ENCODE results near the gene TMEM232.
"Not testable (repeated sequence)": the region's sequence is repeated elsewhere in the genome, so short reads cannot be mapped to it uniquely, and the experiment has no call there.

TMEM232 gene

DNA sequence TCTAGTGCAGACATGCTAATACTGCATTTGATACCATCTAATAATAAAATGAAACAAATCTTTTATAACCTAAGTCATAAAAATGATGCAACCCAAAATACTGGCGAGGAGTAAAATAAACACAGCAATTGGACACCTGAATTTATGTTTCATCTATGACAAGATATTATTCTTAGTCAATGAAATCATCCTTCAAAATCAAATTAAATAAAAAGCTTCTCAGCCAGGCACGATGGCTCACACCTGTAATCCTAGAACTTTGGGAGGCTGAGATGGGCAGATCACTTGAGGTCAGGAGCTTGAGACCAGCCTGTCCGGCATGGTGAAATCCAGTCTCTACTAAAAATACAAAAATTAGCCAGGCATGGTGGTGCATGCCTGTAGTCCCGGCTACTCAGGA, 179.0 kb downstream of the TMEM232 start:
- no peak for DNase-seq (ENCODE audit: insufficient read length, low spot score)
- FAIRE-seq = no peak
- no peak for TF ChIP-seq POLR2A (IDR thresholded peaks at IDR 0.05; ENCODE audit: low read depth, low read length)

DNA sequence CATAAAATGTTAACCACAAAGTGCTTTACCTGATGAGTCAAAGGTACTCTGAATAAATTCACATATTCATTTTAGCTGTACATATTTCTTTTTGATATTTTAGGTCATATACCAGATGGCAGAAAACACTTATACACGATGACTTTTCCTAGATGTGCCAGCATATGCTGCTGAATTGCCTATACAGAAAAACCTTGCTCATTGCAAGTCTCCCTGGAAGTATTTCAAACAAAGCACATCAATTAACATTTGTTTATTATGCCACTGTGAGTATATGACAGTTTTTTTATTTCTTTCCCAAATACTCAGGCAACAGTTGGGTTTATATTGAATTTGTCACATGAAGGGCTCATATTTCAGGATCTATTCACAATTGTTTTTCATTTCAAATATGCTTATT, 180.8 kb downstream of the TMEM232 start:
- no peak for DNase-seq (ENCODE audit: insufficient read length, low spot score)
- FAIRE-seq = no peak
- no peak for TF ChIP-seq POLR2A (IDR thresholded peaks at IDR 0.05; ENCODE audit: low read depth, low read length)

DNA sequence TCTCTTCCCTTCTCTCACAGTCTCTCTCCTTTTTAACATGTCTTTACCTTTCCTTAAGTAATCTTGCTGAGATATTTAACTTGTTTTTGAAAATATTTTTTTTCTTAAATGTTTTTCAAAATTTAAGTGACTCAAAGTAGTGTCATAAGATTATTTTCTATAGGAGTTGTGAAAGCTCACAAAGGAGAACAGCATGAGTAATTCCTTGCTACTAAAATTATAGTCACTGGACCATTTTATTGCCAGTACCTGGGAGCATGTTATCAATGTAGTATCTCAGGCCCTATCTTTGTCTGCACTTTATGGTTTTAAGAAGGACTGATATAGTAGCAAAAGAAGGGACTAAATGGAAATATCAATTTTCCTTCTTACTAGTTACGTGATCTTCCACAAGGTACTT, 181.9 kb downstream of the TMEM232 start:
- DNase-seq (ENCODE audit: insufficient read length, low spot score) (no peak), FAIRE-seq (no peak)
- TF ChIP-seq POLR2A (IDR thresholded peaks at IDR 0.05; ENCODE audit: low read depth, low read length) = no peak

DNA sequence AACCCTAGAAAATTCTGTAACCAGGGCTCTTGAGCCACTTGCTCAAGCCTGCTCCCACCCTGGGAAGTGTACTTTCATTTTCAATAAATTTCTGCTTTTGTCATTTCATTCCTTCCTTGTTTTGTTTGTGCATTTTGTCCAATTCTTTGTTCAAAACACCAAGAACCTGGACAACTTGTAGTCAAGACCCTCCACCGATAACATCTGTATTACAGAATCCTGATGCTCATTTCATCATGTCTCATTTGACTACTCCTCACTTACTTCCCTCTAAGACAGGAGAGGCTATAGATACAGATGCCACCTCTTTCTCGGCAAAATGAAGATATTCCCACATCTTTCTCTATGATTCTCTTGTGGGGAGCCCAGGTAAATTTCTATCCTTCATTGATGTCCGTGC, 183.5 kb downstream of the TMEM232 start:
- no peak for FAIRE-seq
- TF ChIP-seq POLR2A (IDR thresholded peaks at IDR 0.05; ENCODE audit: low read depth, low read length) = no peak
- no peak for DNase-seq (ENCODE audit: insufficient read length, low spot score)

DNA sequence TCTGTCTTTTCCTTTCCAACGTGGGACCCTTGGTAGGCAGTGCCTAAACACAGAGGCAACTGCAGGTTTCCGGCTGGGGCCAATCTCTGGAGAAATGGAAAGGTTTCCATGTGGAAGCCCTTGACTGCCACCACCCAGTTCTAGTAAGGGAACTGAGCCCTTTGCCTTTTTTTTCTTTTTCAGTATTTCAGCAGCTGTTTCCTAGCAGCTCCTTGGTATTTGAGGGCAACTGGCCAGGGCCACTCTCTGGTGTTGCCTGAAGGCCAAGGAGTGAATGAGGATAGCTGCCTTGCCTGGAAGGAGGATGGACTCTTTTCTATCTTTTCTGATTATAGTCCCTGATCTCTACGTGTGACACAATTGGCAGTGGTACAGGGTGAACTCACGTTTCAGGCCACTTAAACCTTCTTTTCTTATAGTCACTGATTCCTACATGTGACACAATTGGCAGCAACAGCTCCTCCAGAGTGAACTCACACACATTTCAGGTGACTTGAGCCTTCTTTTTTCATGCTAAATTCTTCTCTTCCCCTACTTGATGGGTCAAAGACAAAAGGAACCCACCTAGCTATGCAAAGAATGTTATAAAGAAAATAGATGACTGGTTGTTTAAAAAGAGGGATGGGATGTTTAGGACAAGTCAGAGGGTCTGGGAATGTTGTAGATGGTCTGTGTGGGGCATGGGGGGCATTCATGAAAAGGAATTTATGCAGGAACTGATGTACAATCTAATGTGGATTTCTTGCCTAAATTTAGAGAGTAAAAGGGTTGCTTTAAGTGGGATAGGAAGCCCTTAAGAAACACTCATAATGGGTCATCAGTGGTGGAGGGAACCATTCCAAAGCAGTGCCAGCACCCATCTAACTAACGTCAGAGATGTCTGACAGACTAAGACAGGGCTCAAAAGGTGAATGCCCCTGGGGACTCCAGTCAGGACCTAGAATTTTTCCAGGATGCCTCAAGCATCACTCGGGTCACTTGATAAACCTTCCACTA, 190.1 kb downstream of the TMEM232 start:
- DNase-seq (ENCODE audit: insufficient read length, low spot score) (no peak), FAIRE-seq (no peak)
- no peak for TF ChIP-seq POLR2A (IDR thresholded peaks at IDR 0.05; ENCODE audit: low read depth, low read length)

DNA sequence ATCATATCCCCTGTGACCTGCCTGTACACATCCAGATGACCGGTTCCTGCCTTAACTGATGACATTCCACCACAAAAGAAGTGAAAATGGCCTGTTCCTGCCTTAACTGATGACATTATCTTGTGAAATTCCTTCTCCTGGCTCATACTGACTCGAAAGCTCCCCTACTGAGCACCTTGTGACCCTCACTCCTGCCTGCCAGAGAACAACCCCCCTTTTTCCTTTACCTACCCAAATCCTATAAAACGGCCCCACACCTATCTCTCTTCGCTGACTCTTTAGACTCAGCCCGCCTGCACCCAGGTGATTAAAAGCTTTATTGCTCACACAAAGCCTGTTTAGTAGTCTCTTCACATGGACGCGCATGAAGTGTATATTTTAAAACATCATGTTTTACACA, 191.3 kb downstream of the TMEM232 start:
- not testable (repeated sequence) for FAIRE-seq; DNase-seq (ENCODE audit: insufficient read length, low spot score)

DNA sequence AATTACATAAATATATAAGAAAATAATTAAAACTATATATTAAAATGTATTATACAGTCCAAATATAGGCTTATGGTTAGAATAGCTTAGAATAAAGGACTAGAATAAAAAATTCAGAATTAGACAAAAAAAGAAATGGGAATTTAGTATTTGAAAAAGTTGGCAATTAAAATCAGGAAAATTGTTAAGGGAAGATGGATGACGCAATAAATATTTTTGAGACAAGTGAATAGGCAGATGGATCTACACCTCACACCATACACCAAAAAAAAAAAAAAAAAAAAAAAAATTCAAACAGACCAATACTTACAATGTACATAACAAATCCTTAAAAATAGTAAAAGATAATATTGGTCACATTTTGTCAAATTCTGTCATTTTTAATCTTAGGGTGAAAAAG, 200.7 kb downstream of the TMEM232 start:
- FAIRE-seq = no peak
- no peak for TF ChIP-seq POLR2A (IDR thresholded peaks at IDR 0.05; ENCODE audit: low read depth, low read length)
- no peak for DNase-seq (ENCODE audit: insufficient read length, low spot score)

DNA sequence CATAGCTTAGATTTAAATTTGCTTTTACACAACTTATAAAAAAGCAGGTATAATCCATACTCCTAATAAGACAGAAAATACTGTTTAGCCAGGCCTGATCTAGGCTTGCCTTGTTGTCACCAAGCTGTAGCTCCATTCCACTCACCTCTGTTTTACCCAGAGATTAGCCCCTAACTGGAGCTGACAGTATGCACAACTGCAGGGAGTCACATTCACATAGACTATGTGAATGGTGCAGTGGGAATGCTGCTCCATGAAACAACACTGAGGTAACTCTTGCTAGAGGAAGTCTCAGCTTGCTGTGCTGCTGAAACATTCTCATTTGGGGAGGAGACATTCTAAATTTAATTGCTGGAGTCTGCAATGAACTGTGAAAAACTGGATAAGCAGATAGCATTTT, 209.1 kb downstream of the TMEM232 start:
- no peak for FAIRE-seq
- no peak for TF ChIP-seq POLR2A (IDR thresholded peaks at IDR 0.05; ENCODE audit: low read depth, low read length)
- DNase-seq (ENCODE audit: insufficient read length, low spot score) = no peak

DNA sequence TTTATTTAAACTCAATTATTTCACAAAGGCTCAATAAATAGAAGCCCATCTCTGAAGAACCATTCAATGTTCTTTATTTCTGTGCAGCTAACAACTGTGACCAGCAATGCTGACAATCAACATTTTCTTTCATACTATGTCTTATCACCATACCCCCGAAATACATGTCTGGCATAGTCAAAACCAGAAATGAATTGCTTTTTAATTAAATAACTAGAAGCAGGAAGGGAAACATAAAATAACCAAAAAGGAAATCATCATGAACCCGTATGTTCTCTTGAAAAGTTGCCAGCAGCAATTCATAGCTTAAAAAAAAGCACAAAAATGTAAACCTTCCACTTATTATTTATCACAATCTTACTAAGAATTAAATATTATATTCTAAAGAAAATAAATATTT, 212.4 kb downstream of the TMEM232 start:
- DNase-seq (ENCODE audit: insufficient read length, low spot score) (no peak), FAIRE-seq (no peak)
- no peak for TF ChIP-seq POLR2A (IDR thresholded peaks at IDR 0.05; ENCODE audit: low read depth, low read length)

DNA sequence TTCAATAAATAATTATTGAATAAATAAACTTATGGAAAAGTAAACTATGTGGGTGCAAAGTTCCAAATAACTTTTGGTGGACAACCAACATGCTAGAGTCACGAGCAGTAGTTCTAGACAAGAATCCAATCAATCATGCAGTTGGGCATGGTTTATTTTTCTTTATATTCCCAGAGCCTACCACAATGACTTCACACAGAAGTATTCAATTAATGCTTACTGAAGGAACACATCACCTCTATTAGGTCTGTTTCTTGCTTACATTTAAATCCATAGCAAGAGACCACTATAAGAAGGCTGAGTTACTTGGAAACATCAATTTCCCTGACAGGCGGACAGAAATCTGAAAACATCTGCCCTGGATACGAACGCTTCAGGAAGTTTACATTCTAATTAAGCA, 214.2 kb downstream of the TMEM232 start:
- TF ChIP-seq POLR2A (IDR thresholded peaks at IDR 0.05; ENCODE audit: low read depth, low read length) = no peak
- no peak for FAIRE-seq
- DNase-seq (ENCODE audit: insufficient read length, low spot score) = no peak

DNA sequence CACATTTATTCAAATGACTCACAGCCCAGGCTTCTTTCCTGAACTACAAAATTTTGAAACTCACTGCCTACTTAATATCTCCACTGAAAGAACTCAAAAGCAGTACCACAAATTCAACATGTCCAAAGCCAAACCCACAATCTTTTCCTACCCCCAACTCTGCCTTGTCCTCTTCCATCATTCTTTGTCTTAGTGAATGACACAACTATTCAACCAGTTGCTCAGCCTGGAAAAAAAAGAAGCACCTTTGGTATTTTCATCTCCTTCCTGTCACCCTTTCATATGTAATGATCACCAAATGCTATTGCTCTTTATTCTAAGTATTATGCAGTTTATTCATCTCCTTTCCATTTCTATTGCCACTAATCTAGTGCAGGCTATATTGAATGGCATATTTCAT, 216.3 kb downstream of the TMEM232 start:
- TF ChIP-seq POLR2A (IDR thresholded peaks at IDR 0.05; ENCODE audit: low read depth, low read length) = no peak
- DNase-seq (ENCODE audit: insufficient read length, low spot score) (no peak), FAIRE-seq (no peak)

DNA sequence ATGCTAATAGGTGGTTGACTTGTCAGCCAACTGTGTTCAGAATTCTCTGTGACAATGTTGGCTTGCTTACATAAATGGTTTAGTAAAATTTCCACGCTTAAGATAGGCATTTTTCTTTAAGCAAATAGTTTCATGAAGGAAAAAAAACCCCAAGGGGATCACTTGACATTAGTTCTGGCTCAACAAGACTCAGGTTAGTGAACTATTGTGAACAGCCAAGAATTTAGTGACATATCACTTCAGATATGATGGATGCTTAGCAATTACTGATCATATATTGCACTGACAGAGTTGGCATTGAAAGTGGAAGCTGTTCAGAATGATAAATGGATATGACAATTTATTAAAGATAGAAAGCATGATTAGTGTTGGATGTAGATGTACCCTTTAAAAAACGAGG, 218.5 kb downstream of the TMEM232 start:
- no peak for FAIRE-seq
- DNase-seq (ENCODE audit: insufficient read length, low spot score) = no peak
- no peak for TF ChIP-seq POLR2A (IDR thresholded peaks at IDR 0.05; ENCODE audit: low read depth, low read length)

DNA sequence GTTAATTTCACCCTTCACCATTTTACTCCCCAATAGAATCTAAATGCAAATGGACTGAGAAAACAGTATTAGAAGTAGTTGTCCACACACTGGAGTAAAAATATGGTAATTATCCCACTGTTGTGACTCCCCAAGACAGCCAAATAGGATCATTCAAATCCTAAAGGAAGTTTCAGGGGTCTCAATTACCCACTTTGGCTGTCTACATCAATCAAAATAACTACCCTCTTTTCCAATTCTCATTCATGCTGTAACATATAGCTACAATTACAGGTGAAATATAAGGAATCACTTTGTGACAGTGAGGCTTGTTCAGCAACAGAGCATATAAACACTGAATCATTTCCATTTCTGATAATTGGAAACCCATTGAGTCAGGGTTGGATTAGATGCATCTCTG, 220.1 kb downstream of the TMEM232 start:
- DNase-seq (ENCODE audit: insufficient read length, low spot score) (no peak), FAIRE-seq (no peak)

DNA sequence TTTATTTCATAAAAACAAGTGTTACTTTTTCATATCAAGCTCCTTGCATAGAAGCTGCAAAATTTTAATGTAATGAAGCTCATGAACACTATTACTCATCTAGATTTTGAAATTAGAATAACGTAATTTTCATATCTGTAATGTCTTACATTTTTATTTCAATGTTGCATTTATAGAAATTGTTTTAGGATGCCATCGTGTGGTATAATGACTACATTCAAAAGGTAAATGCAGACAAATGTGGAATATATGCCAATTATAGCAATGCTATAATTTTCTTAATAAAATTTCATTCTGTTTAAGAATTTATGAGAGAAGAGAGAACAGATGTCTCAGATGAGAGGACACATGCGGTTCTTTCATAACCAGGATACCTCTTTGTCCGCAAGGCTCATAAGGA, 230.2 kb downstream of the TMEM232 start:
- no peak for TF ChIP-seq POLR2A (IDR thresholded peaks at IDR 0.05; ENCODE audit: low read depth, low read length)
- no peak for DNase-seq (ENCODE audit: insufficient read length, low spot score)
- FAIRE-seq = no peak

More for the DNA sequence above, 220.1 kb downstream of the TMEM232 start:
- no peak for TF ChIP-seq POLR2A (IDR thresholded peaks at IDR 0.05; ENCODE audit: low read depth, low read length)

DNA sequence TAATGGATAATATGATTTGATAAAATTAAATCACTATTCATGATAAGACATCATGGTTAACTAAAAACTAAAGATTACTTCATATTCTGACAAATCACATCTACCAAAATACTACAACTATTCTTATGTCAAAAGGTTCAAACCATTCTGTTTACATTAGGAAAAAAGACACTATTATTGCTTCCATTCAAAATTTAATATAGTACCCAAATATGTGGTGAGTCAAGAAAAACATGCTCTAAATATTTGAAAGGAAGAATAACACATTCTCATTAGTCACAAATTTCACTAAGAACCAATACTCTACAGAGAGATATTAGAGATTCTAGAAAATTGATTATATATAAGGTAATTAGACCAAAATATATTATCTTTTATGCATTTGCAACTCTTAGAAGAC, 234.0 kb downstream of the TMEM232 start:
- no peak for TF ChIP-seq POLR2A (IDR thresholded peaks at IDR 0.05; ENCODE audit: low read depth, low read length)
- FAIRE-seq = no peak
- no peak for DNase-seq (ENCODE audit: insufficient read length, low spot score)
